GM15510 (cell line): ENCODE data around the gene AOAH.

Experiments
- POLR2A ChIP-seq: IDR thresholded peaks from 3 replicates; pipeline ENCODE4 v1.6.1; 2011; ENCODE audit warnings: borderline replicate concordance; ENCODE audit not compliant: insufficient read length; ENCODE audit errors: extremely low read depth

AOAH gene

DNA sequence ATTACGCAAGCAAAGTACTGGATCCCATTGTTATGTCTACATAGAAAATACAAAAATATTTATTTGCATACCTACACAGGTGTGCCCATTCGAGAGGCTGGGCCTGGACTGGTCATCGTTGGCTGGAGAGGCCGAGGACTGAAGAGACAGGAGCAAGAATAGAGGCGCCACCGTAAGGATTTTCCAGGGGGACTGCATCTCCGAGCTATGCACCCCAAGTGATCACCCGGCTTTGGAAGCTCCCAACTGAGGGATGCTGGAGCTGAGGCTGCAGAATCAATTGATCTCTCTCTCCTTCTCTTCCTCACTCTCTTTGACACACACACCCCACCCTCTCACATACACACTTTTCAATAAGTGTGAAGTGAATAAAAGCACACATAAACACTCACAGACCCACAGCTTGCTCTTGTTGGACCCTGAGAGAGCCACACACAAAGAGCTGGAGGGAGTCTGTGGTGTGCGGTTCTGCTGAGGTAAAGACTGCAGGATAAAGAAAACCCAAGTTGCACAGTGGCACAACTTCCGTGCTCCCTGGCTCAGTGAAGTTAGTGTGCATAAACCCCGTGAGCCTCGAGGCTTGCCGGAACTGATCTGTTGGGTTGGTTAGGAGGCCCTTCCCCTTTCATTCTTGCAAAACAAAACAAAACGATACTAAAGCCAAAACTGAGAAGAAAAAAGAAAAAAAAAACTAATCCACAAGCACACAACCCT lies at the start of gene AOAH:
Gene AOAH (minus strand): TSS at position 544 of the 714 bp plus-strand sequence. CDS start 346 bp downstream, at position 198.
- TF ChIP-seq POLR2A: no peak

DNA sequence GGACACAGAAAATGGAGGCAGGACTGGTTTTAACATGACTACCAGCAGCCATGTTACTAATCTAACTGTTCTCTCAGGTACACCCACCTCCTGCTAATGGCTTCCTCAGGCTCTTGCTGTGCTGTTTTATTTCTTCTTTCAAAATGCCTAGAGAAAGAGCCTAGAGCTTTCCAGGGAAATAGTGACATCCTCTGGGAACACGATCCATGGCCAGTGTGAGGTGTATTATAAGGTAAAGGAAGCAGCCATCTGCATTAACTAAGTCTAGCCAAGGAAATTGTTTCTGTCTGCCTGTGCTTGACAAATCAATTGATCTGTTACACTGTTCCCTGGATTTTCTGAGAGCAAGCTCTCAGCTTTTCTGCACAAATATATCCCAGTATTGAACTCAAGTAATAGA lies 42.2 kb upstream of the AOAH start:
- TF ChIP-seq POLR2A: no peak

GRCh38 chr7:36765605-36766004 lies 41.3 kb upstream of the AOAH start:
- TF ChIP-seq POLR2A: no peak

DNA sequence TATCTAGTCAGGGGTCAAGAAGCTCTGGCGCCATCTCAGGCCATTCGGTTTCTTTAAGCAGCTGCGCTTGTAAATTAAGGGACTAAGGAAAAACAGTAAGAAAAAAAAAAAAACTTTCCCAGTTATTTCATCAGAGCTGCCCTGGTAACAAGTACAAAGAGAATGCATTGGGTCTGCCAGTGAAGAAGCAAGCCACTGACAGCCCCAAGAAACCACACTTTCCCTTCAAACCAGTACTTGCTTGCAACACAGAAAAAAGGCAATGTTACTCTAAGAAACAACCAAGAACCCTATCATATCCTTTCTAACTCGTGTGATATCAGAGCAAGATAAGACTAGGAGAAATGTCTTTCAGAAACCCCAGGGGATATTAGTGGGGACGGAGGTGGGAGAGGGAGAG lies 40.6 kb upstream of the AOAH start:
- TF ChIP-seq POLR2A: no peak

DNA sequence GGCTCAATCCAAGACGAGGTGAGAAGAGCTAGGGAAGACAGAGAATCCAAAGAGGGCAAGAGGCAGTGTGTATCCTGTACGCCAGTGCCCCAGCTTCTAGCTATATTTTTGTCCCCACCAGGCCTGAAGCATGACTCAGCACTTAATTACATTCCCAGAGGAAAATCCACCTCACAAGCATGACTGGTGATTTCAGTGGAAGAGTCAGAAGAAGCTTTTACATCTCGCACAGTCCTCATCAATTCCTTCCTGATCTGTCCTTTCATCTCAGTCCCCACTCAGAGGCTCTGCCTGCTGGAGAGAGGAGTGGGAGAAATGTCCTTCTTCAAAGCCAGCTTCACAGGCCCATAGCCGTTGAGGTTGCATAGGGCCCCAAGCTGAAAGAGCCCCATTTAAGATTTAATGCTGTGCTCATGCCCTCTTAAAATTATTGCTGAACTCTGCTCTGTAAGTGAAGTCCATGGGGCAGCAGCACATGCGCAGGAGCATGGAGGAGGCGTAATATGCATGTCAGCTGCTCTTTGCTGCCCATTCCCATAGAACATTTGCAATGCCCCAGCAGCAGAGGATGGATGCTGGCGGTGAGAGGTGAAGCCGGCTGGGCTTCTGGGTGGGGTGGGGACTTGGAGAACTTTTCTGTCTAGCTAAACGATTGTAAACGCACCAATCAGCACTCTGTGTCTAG lies 39.0 kb upstream of the AOAH start:
- TF ChIP-seq POLR2A: no peak

- TF ChIP-seq POLR2A: no peak
Observed at GRCh38 chr7:36762394-36762793, 38.1 kb upstream of the AOAH start.

- TF ChIP-seq POLR2A: no peak
Observed at GRCh38 chr7:36761835-36762234, 37.5 kb upstream of the AOAH start.

GRCh38 chr7:36760856-36761762 lies 36.8 kb upstream of the AOAH start:
- no peak for TF ChIP-seq POLR2A

DNA sequence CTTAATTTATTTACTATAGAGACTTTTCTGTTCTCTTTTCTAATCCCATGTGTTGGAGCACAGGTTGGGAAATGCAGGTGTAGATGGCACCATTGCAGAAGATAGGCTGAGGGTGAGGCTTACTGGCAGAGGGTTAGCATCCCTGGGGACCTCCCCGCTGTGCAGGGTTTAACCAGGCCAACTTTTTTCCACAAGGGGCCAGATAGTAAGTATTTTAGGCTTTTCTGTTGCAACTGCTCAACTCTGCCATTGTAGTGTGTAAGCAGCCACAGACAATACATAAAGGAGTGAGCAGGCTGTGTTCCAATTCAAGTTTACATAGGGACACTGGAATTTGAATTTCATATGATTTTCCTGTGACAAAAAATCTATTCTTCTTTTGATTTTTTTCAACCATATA lies 34.6 kb upstream of the AOAH start:
- no peak for TF ChIP-seq POLR2A

GRCh38 chr7:36755484-36755883 lies 31.2 kb upstream of the AOAH start:
- no peak for TF ChIP-seq POLR2A

DNA sequence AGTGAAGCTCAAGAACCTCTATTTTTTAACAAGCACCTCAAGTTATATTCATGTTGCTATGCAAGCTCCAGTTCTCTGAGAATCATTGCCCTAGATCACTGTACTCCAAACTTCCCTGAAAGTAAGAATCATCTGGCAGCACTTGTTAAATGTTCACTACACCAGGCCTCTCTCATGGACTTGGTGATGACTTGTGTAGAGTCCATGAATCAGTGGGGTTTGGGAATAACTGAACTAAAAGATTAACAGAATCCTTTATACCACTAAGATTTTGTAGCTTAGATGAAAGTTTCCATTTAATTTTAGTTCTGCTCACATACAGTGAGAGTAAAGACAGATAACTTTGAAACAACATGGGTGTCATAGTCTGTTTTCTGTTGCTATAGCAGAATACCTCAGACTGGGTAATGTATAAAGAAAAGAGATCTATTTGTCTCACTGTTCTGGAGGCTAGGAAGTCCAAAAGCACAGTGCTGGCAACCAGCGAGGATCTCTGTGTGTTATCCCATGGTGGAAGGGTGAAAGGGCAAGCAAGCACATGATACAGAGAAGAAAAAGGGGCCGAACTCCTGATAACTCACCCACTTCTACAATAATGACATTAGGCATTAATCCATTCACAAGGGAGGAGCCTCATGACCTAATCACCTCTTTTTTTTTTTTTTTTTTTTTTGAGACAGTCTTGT lies 27.9 kb upstream of the AOAH start:
- no peak for TF ChIP-seq POLR2A

- TF ChIP-seq POLR2A: no peak
Observed at GRCh38 chr7:36750451-36750850, 26.2 kb upstream of the AOAH start.

DNA sequence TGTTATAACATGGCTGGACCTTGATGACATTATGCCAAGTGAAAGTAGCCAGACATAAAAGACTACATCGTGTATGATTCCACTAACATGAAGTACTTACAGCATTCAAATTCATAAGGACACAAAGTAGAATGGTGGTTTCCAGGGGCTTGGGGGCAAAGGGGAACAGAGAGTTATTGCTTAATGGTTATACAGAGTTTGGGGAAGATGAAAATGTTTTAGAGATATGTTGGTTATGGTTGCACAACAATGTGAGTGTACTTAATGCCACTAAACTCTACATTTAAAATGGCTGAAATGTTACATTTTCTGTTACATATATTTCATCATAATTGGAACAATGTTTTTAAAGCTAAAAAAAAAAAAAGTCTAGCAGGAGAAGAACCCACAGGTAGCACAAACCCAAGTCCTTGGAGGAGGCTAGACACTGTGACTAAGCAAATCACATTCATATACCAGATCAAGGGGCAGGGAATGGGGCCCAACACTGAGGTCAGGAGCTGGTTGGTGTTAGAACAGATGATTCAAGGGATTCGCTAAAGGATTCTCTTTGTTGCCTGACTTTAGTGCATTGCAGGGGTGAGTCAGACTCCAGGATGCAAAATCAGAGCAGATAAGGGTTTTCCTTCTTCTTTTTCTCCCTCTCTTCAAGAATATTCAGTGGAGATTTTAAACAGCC lies 25.1 kb upstream of the AOAH start:
- no peak for TF ChIP-seq POLR2A

- no peak for TF ChIP-seq POLR2A
Observed at GRCh38 chr7:36748017-36748487, 23.8 kb upstream of the AOAH start.
